Natural killer cell (primary cell): ENCODE measurements around the gene METRNL. TPM values are rescaled to one million over a fixed set of nuclear protein-coding genes. Genes with fewer than 3 reads are reported as not detected.
A peak's percentile ranks its signal among the peaks of the same experiment; 100 is the strongest.

ENCODE experiments used
- ATAC-seq, 3 donors: fragments of 150-1000 bp in 2 of 3; fragments of 200-7000 bp in 1 of 3; cut with Tn5 transposase; 1 replicate in 1 of 3; 2 replicates in 2 of 3; pipeline ENCODE4 v1.10.0; 2021; ENCODE audit warnings: mild to moderate bottlenecking in 2 of 3, moderate library complexity in 2 of 3
- DNase-seq, 2 donors: peaks; one replicate each; pipeline versions ENCODE4 v3.0.0 to v3.0.0-alpha.2; 2013 to 2021; ENCODE audit warnings: mixed read lengths in 1 of 2
- H3K27ac ChIP-seq: one replicate; pipeline ENCODE4 v1.5.1; 2013; ENCODE audit warnings: mild to moderate bottlenecking, low read length
- H3K27me3 ChIP-seq: one replicate; pipeline ENCODE4 v1.6.1; 2013; ENCODE audit warnings: low read length; ENCODE audit not compliant: control insufficient read depth, insufficient read depth
- H3K36me3 ChIP-seq: one replicate; pipeline ENCODE4 v1.6.1; 2013; ENCODE audit warnings: low read length; ENCODE audit not compliant: control insufficient read depth, insufficient read depth
- H3K4me1 ChIP-seq: one replicate; pipeline ENCODE4 v1.6.1; 2013; ENCODE audit warnings: low read length; ENCODE audit not compliant: control insufficient read depth, insufficient read depth
- H3K4me3 ChIP-seq: one replicate; pipeline ENCODE4 v1.5.1; 2013; ENCODE audit warnings: low read length
- H3K9me3 ChIP-seq: one replicate; pipeline ENCODE4 v1.6.1; 2013; ENCODE audit warnings: low read length; ENCODE audit not compliant: control insufficient read depth, insufficient read depth
- H3K27ac Mint-ChIP-seq, 2 donors: one replicate each; pipeline ENCODE4 v1.8.0; 2022; ENCODE audit warnings: mild to moderate bottlenecking in 2 of 2, mixed read lengths in 2 of 2, moderate library complexity in 1 of 2
- H3K27me3 Mint-ChIP-seq, 2 donors: one replicate each; pipeline ENCODE4 v1.8.0; 2022; ENCODE audit warnings: low read depth in 2 of 2, mixed read lengths in 2 of 2
- H3K36me3 Mint-ChIP-seq: one replicate; pipeline ENCODE4 v1.8.0; 2022; ENCODE audit warnings: mixed read lengths
- H3K4me1 Mint-ChIP-seq, 2 donors: one replicate each; pipeline ENCODE4 v1.8.0; 2022; ENCODE audit warnings: mixed read lengths in 2 of 2
- H3K4me3 Mint-ChIP-seq: one replicate; pipeline ENCODE4 v1.8.0; 2022; ENCODE audit warnings: mild to moderate bottlenecking, moderate library complexity, mixed read lengths
- H3K9me3 Mint-ChIP-seq, 2 donors: one replicate each; pipeline ENCODE4 v1.8.0; 2022; ENCODE audit warnings: mixed read lengths in 2 of 2
- CTCF ChIP-seq: fragments of 200-600 bp; IDR thresholded peaks from one replicate; pipeline ENCODE4 v1.8.0; 2022; ENCODE audit warnings: antibody characterized with exemption
- WGBS: methylation state at CpG from one replicate; pipeline ENCODE4 v1.1.7; 2013; ENCODE audit warnings: missing lambda C conversion rate; ENCODE audit not compliant: insufficient coverage; 5-methylcytosine and 5-hydroxymethylcytosine counted together
- intact Hi-C: fragments of 100-400 bp; cut with micrococcal nuclease; formaldehyde crosslinking; loops from one replicate; pipeline ENCODE4 v1.14.2; 2022
- total RNA-seq, 4 donors: library from RNA; stranded (reverse); fragments of 120-200 nt in 1 of 4; gene quantifications; one replicate each; pipeline versions ENCODE4 v1.2.3 to v1.2.4, GENCODE V29; 2013 to 2022

METRNL gene
- total RNA-seq, 3 donors from 2014 or later (not counting 1 experiment from before 2014, with no cell fraction given) = 227 to 390 (median 325) TPM

GRCh38 chr17:83086199-83086880 is 6.9 kb downstream of the METRNL start:
- intact Hi-C loops = no loop called here
- ATAC-seq = no peak
- no peaks in the 10 kb centered on the region for H3K27me3 Mint-ChIP-seq
- TF ChIP-seq CTCF = no peak
- Histone ChIP-seq H3K27me3 (no peaks in the 10 kb centered on the region), H3K4me3 (no peak overlapping the region), H3K36me3 (peaks cover 19% of the 10 kb centered on the region), H3K27ac (peak overlapping the region; percentile 93), H3K4me1 (peaks cover 96% of the 10 kb centered on the region), H3K9me3 (no peaks in the 10 kb centered on the region)
- H3K27ac Mint-ChIP-seq = peak overlapping the region; percentile 98
- H3K4me3 Mint-ChIP-seq = peak overlapping the region; percentile 90
- H3K9me3 Mint-ChIP-seq = no peaks in the 10 kb centered on the region
- peaks cover 70 to 80% of the 10 kb centered on the region in 2 donors for H3K4me1 Mint-ChIP-seq
- DNase-seq = no peak
- no peaks in the 10 kb centered on the region for H3K36me3 Mint-ChIP-seq
- WGBS = 87% methylated on average over 18 of the region's 18 CpGs

- intact Hi-C loops = no loop called here
- Histone ChIP-seq H3K27me3 (no peaks in the 10 kb centered on the region), H3K4me1 (peaks cover 96% of the 10 kb centered on the region), H3K9me3 (no peaks in the 10 kb centered on the region), H3K27ac (no peak overlapping the region), H3K36me3 (peaks cover 19% of the 10 kb centered on the region), H3K4me3 (no peak overlapping the region)
- peak overlapping the region; percentile 90 for H3K4me3 Mint-ChIP-seq
- no peak for TF ChIP-seq CTCF
- peak overlapping the region; percentile 98 for H3K27ac Mint-ChIP-seq
- H3K36me3 Mint-ChIP-seq = no peaks in the 10 kb centered on the region
- peaks cover 63 to 80% of the 10 kb centered on the region in 2 donors for H3K4me1 Mint-ChIP-seq
- 96% methylated on average over 38 of the region's 39 CpGs for WGBS
- H3K27me3 Mint-ChIP-seq = no peaks in the 10 kb centered on the region
- ATAC-seq (no peak), DNase-seq (no peak)
- no peaks in the 10 kb centered on the region for H3K9me3 Mint-ChIP-seq
These were observed 7.7 kb downstream of the METRNL start for GRCh38 chr17:83086907-83087787.

GRCh38 chr17:83087788-83088360 is 8.5 kb downstream of the METRNL start:
- Mint-ChIP-seq H3K4me3 (peak overlapping the region; percentile 58), H3K4me1 (peaks cover 56 to 80% of the 10 kb centered on the region in 2 donors), H3K27me3 (no peaks in the 10 kb centered on the region), H3K9me3 (no peaks in the 10 kb centered on the region), H3K27ac (peak overlapping the region; percentile 67 to 98), H3K36me3 (no peaks in the 10 kb centered on the region)
- 94% methylated on average over 31 of the region's 31 CpGs for WGBS
- no peaks in the 10 kb centered on the region for H3K27me3 ChIP-seq
- TF ChIP-seq CTCF = no peak
- no peak for ATAC-seq
- no peak overlapping the region for H3K4me3 ChIP-seq
- no peak for DNase-seq
- peaks cover 19% of the 10 kb centered on the region for H3K36me3 ChIP-seq
- peaks cover 88% of the 10 kb centered on the region for H3K4me1 ChIP-seq
- intact Hi-C loops = no loop called here
- no peak overlapping the region for H3K27ac ChIP-seq
- H3K9me3 ChIP-seq = no peaks in the 10 kb centered on the region
